ENCODE results near the gene ANKRD13B. TPM values are rescaled to one million over a fixed set of nuclear protein-coding genes. Genes with fewer than 3 reads are reported as not detected.
A peak's percentile ranks its signal among the peaks of the same experiment; 100 is the strongest.

Gene ANKRD13B
- total and polyA plus RNA-seq, 7 donors, result 1.6 to 17.2 (median 5.4) TPM

DNA sequence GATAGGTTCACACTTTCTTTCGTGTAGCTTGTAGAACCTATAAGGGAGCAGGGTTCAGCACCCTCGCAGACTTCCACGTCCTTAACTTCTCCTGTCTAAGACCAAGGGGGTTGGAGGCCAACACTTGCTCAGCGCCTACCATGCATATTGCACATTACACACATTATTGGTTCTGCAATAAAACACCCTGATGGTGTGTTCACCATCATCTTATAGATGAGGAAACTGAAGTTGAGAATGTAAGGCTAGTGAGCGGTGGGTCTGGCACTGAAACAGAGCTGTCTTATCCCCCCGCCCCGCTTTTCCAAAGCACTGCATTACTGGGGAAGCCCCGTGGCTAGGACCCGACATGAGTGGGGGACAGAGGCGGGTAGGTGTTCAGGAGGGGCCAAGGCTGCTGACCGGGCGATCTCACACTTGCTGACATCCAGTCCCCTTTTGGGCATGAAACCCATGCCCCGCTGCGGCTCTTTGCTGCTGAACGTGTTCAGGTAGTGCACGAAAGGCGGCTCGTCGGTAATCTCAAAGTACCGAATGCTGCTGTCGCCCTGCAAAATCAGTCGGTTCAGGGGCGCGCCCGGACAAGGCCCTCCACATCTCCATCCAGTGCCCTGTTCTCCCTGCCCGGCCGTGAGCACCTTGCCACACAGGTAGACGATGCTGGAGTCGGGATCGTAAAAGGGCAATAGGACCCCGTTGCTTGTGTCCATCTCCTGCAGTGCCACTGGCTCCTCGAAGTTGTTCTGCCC is 23.5 kb downstream of the ANKRD13B start:
- Histone ChIP-seq H3K27me3 (no peaks in the 10 kb centered on the region), H3K4me3 (peak overlapping the region; percentile 20 to 44 (median 40)), H3K36me3 (no peaks in the 10 kb centered on the region), H3K9me3 (no peaks in the 10 kb centered on the region), H3K4me1 (peaks cover 0 to 87% (median 78%) of the 10 kb centered on the region in 4 donors), H3K27ac (peak overlapping the region; percentile 68 to 79 (median 72))
- WGBS, 2 donors, result 16 to 20% methylated on average over 32 of the region's 32 CpGs
- no peak for DNase-seq
- intact Hi-C loops (cut with DNase I), result loop anchor here (5.0 to 10.0 kb wide), 2 partner anchors 34 to 148 kb away; no protein-coding TSS in a partner anchor
- TF ChIP-seq EP300 (IDR thresholded peaks at IDR 0.05) (no peak), POLR2A (IDR thresholded peaks at IDR 0.05) (no peak), POLR2AphosphoS5 (IDR thresholded peaks at IDR 0.05) (no peak)
- TF ChIP-seq, protein P1, sequence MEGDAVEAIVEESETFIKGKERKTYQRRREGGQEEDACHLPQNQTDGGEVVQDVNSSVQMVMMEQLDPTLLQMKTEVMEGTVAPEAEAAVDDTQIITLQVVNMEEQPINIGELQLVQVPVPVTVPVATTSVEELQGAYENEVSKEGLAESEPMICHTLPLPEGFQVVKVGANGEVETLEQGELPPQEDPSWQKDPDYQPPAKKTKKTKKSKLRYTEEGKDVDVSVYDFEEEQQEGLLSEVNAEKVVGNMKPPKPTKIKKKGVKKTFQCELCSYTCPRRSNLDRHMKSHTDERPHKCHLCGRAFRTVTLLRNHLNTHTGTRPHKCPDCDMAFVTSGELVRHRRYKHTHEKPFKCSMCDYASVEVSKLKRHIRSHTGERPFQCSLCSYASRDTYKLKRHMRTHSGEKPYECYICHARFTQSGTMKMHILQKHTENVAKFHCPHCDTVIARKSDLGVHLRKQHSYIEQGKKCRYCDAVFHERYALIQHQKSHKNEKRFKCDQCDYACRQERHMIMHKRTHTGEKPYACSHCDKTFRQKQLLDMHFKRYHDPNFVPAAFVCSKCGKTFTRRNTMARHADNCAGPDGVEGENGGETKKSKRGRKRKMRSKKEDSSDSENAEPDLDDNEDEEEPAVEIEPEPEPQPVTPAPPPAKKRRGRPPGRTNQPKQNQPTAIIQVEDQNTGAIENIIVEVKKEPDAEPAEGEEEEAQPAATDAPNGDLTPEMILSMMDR (IDR thresholded peaks at IDR 0.05), result no peak

DNA sequence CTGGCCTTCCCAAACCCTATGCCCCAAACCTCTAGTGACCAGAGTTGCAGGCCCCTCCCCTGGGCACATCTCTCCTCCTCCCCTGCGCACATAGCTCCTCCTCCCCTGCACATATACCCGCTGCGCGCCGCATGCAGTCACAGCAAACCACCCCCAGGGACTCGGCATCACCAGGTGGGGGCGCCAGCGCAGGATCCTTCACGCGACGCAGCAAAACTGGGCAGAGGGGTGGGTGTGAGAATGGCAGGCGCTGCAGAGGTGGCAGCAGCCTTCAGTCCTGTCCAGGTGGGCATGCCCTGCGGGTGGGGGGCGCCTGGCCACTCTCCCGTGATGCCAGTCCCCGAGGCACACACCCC is 24.2 kb downstream of the ANKRD13B start:
- H3K4me3 ChIP-seq, result peak overlapping the region in 3 of 4 donors; percentile 35 to 44 (median 39)
- intact Hi-C loops (cut with DNase I), result loop anchor here (5.0 to 10.0 kb wide), 2 partner anchors 35 to 148 kb away; no protein-coding TSS in a partner anchor
- no peaks in the 10 kb centered on the region for H3K27me3 ChIP-seq
- DNase-seq, result peak; percentile 89
- no peaks in the 10 kb centered on the region for H3K36me3 ChIP-seq
- WGBS, 2 donors, result 1% methylated on average over 16 of the region's 16 CpGs
- TF ChIP-seq, protein P1 (IDR thresholded peaks at IDR 0.05), result peak; percentile 43 to 58 (median 47)
- TF ChIP-seq POLR2AphosphoS5 (IDR thresholded peaks at IDR 0.05), result peak in 1 of 4 donors; percentile 42
- no peak for TF ChIP-seq EP300 (IDR thresholded peaks at IDR 0.05)
- peaks cover 0 to 93% (median 84%) of the 10 kb centered on the region in 4 donors for H3K4me1 ChIP-seq
- H3K9me3 ChIP-seq, result no peaks in the 10 kb centered on the region
- H3K27ac ChIP-seq, result peak overlapping the region in 1 of 4 donors; percentile 65

- intact Hi-C loops (cut with DNase I), result loop anchor here (5.0 to 10.0 kb wide), 2 partner anchors 35 to 147 kb away; no protein-coding TSS in a partner anchor
- H3K9me3 ChIP-seq, result no peaks in the 10 kb centered on the region
- peak; percentile 86 for DNase-seq
- 2 to 3% methylated on average over 68 of the region's 68 CpGs for WGBS, 2 donors
- H3K36me3 ChIP-seq, result no peaks in the 10 kb centered on the region
- peak overlapping the region; percentile 3 to 44 (median 37) for H3K4me3 ChIP-seq
- peaks cover 0 to 98% (median 84%) of the 10 kb centered on the region in 4 donors for H3K4me1 ChIP-seq
- no peak for TF ChIP-seq POLR2A (IDR thresholded peaks at IDR 0.05)
- TF ChIP-seq, protein P1 (IDR thresholded peaks at IDR 0.05), result peak; percentile 30 to 65 (median 48)
- no peak for TF ChIP-seq POLR2AphosphoS5 (IDR thresholded peaks at IDR 0.05)
- no peak for TF ChIP-seq EP300 (IDR thresholded peaks at IDR 0.05)
- peak overlapping the region; percentile 10 to 68 (median 53) for H3K27ac ChIP-seq
- H3K27me3 ChIP-seq, result no peaks in the 10 kb centered on the region
These were observed 24.7 kb downstream of the ANKRD13B start for GRCh38 chr17:29617481-29618271.

- 27 to 43% methylated on average over 22 of the region's 22 CpGs for WGBS, 2 donors
- peak overlapping the region in 3 of 4 donors; percentile 35 to 44 (median 39) for H3K4me3 ChIP-seq
- H3K4me1 ChIP-seq, result peaks cover 0 to 96% (median 79%) of the 10 kb centered on the region in 4 donors
- DNase-seq, result peak; percentile 63
- no peak for TF ChIP-seq POLR2AphosphoS5 (IDR thresholded peaks at IDR 0.05)
- TF ChIP-seq, protein P1 (IDR thresholded peaks at IDR 0.05), result peak in 2 of 4 experiments; percentile 1
- H3K27ac ChIP-seq, result peak overlapping the region; percentile 10 to 68 (median 53)
- H3K27me3 ChIP-seq, result no peaks in the 10 kb centered on the region
- intact Hi-C loops (cut with DNase I), result loop anchor here (5.0 to 10.0 kb wide), 2 partner anchors 36 to 146 kb away; no protein-coding TSS in a partner anchor
- H3K9me3 ChIP-seq, result no peaks in the 10 kb centered on the region
- H3K36me3 ChIP-seq, result no peaks in the 10 kb centered on the region
These were observed 25.5 kb downstream of the ANKRD13B start for GRCh38 chr17:29618272-29619065.
